ENCODE results near the gene ABRACL. TPM values are rescaled to one million over a fixed set of nuclear protein-coding genes. Genes with fewer than 3 reads are reported as not detected.

The ABRACL gene
- total RNA-seq, 4 donors from 2014 or later = 3.2 to 31.6 (median 14.3) TPM

DNA sequence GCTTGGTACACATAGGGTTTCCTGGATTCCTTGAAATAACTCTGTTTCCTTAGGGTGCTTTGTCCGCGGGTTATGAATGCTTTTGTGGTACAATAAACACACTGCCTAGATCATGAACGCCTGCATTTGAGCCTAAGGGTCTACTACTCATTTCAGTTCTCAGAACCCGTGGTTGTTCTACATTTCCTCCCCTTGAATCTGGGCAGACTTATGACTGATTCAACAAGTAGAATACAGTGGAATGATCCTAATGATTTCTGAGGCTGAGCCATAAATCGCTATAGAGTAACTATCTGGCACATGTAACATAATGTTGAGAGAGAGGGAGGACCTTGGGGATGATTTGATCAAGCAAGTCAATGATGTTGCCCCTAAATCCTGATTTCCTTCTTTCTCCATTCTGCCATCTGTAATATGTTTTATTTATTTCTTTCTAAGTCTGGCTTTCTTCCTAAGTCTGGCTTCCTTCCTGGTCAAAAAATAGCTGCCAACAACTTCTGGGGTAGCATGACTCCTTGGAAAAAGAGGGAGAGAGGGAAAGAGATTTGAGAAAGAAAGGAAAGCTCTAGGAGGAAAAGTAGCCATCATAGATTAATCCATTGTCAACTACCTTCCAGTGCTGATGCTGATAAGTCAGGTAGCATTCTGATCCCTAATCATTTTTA is 23.0 kb downstream of the ABRACL start:
- TF ChIP-seq, protein P1, sequence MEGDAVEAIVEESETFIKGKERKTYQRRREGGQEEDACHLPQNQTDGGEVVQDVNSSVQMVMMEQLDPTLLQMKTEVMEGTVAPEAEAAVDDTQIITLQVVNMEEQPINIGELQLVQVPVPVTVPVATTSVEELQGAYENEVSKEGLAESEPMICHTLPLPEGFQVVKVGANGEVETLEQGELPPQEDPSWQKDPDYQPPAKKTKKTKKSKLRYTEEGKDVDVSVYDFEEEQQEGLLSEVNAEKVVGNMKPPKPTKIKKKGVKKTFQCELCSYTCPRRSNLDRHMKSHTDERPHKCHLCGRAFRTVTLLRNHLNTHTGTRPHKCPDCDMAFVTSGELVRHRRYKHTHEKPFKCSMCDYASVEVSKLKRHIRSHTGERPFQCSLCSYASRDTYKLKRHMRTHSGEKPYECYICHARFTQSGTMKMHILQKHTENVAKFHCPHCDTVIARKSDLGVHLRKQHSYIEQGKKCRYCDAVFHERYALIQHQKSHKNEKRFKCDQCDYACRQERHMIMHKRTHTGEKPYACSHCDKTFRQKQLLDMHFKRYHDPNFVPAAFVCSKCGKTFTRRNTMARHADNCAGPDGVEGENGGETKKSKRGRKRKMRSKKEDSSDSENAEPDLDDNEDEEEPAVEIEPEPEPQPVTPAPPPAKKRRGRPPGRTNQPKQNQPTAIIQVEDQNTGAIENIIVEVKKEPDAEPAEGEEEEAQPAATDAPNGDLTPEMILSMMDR (IDR thresholded peaks at IDR 0.05; ENCODE audit: low read depth) = no peak

DNA sequence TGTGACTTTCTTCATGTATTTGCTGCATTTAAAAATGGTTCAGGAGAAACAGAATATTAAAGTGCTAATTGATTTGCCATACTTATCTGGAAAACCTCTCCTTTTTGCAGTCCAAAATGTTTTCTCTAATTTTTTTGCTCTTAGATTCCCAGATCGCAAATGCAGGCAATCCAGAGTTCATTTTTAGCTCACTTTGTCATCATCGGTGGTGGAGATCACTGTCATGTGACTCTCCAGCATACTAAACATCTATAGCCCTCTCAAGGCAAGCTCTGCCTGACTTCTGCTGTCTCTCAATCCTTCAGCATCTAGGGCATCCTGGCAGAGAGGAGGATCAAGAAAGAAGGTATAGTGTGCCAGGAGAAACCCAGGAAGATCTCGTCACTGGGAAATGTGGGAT is 24.8 kb downstream of the ABRACL start:
- TF ChIP-seq, protein P1 (IDR thresholded peaks at IDR 0.05; ENCODE audit: low read depth) = no peak

DNA sequence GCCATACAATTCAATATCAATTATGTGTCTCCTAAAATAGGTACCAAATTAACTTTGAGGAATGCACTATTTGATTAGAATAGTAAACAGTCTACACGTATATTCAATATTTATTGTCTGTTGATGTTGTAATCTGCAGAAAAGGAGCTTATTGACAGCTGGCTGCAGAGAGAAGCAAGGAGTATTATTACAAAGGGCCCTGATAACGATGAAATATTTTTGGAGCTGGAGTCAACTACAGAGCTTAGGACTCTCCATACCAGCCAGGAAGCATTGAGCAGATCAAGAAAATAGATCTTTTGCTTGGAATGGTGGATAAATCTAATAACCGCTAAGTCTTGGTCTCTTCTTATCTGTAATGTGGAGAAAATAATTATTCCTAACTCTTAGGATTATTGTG is 25.5 kb downstream of the ABRACL start:
- TF ChIP-seq, protein P1 (IDR thresholded peaks at IDR 0.05; ENCODE audit: low read depth) = no peak

DNA sequence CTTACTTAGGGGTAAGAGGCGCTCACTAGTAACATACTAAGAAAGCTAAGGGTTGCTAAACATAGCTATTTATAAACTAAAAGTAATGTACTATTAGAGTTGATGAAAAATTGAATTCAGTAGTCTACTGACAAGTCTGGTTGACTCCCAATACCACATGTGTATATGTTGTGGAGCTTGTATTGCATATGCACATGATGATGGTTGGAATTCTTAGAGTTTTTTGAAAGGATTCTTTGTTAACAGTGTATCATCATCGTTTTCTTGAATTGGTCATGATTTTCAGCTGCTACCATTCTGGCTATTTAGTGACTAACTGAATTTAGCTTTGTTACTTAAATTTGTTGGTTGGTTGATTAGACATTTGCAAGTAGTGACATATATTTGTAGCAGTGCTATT is 27.2 kb downstream of the ABRACL start:
- TF ChIP-seq, protein P1 (IDR thresholded peaks at IDR 0.05; ENCODE audit: low read depth) = no peak

DNA sequence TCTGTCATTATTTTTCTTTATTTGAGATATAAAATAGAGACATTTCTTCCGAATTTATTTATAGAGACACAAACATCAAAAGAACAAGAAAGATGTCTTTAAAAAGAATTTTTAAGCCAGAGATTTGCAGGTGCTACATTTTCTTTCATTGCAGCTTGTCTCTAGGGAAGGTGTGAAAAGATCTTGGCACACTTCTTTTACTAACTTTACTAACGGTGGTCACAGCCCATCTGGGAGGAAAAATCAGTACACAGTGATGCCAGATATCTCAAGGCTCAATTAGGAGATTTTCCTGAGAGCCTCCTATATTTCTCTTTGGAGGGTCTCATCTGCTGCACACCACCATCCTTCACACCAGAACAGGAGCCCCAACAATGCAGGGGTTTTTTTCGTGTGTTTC is 29.5 kb downstream of the ABRACL start:
- TF ChIP-seq, protein P1 (IDR thresholded peaks at IDR 0.05; ENCODE audit: low read depth) = no peak

DNA sequence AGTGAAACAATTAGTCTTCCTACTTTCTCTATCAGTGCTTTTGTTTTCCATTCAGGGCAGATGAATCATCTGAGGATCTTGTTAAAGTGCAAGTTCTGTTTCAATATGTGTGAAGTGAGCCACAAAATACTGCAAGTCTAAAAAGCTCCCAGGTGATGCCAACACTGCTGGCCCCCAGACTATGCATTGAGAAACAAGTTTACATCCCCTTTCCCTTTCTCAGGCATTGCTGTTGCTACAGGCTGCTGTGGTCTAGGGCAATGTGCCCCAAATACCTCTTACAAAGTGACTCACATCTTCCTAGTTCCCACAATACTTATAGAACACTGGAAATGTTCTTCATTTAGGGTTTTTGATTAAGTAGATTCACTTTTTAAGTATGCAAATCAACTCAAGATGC is 31.8 kb downstream of the ABRACL start:
- TF ChIP-seq, protein P1 (IDR thresholded peaks at IDR 0.05; ENCODE audit: low read depth) = no peak

DNA sequence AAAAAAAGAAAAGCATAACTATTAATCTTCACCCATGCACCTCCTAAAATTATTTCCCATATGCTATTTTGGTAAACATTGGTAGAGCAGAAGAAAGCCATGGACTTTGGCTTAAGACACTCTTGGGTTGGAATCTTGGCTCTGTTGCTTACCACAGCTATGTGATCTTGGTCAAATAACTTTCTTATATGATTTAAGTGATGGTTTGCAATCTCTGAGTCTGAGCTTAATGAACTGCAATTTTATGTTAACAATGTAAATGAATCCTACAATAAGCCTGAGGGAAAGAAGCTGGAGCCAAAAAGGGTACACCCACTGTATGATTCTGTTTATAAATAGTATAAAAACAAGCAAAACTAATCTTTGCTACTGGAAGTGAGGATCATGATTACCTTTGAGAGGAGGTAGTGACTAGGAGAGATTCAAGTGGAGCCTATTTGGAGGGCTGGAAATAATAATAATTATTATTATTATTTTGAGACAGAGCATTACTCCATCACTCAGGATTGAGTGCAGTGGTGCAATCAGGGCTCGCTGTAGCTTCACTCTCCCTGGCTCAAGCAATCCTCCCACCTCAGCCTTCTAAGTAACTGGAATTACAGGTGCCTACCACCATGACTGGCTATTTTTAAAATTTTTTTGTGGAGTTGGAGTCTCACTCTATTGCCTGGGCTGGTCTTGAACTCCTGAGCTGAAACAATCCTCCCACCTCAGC is 34.5 kb downstream of the ABRACL start:
- TF ChIP-seq, protein P1 (IDR thresholded peaks at IDR 0.05; ENCODE audit: low read depth) = no peak
